ENCODE measurements around the gene ANXA2R. TPM values are rescaled to one million over a fixed set of nuclear protein-coding genes. Genes with fewer than 3 reads are reported as not detected.
"Not testable (repeated sequence)": the region's sequence is repeated elsewhere in the genome, so short reads cannot be mapped to it uniquely, and the experiment has no call there.

Gene ANXA2R
- total RNA-seq, 4 donors from 2014 or later, result 1.1 to 2.7 (median 2.4) TPM

DNA sequence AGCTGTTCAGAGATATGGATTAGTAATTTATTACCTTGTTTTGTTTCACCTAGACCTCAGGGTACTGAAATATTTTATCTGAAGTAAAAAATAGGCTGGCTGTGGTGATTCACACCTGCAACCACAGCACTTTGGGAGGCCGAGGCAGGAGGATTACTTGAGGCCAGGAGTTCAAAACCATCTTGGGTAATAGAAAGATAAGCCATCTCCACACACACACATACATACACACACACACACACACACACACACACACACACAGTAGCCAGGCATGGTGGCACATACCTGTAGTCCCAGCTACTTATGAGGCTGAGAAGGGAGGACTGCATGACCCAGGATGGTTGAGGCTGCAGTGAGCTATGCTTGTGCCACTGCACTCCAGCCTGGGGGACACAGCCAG lies 3.7 kb downstream of the ANXA2R start:
- TF ChIP-seq, protein P1, sequence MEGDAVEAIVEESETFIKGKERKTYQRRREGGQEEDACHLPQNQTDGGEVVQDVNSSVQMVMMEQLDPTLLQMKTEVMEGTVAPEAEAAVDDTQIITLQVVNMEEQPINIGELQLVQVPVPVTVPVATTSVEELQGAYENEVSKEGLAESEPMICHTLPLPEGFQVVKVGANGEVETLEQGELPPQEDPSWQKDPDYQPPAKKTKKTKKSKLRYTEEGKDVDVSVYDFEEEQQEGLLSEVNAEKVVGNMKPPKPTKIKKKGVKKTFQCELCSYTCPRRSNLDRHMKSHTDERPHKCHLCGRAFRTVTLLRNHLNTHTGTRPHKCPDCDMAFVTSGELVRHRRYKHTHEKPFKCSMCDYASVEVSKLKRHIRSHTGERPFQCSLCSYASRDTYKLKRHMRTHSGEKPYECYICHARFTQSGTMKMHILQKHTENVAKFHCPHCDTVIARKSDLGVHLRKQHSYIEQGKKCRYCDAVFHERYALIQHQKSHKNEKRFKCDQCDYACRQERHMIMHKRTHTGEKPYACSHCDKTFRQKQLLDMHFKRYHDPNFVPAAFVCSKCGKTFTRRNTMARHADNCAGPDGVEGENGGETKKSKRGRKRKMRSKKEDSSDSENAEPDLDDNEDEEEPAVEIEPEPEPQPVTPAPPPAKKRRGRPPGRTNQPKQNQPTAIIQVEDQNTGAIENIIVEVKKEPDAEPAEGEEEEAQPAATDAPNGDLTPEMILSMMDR (IDR thresholded peaks at IDR 0.05), result no peak
- DNase-seq (ENCODE audit: low spot score in 2 of 2), result no peak
- no peak overlapping the region for H3K4me3 ChIP-seq (ENCODE audit: low read depth, poor library complexity, severe bottlenecking)
- intact Hi-C loops (cut with DNase I; ENCODE audit: low total_unique reads), result no loop called here
- WGBS, 2 donors, result 69 to 89% methylated on average over 1 of the region's 1 CpG

DNA sequence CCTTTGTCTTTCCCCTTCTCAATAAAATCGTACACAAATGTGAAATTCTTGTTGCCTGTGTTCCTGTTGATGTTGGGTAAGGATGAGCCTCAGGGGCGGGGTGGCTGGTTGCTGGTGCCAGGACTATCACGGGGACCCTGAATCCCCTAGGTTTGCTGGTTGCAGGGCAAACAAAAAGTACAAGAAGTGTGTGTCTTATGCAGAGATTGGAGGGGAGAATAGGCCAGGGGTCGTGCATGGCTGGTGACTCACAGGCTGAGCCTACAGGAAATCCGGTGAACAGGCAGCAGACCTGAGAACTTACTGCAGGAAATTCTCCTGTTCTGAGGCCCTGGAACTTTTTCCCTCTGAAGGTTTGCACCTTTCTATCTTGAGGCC lies 5.5 kb downstream of the ANXA2R start:
- peak in 1 of 2 donors; percentile 82 for DNase-seq (ENCODE audit: low spot score in 2 of 2)
- H3K4me3 ChIP-seq (ENCODE audit: low read depth, poor library complexity, severe bottlenecking), result no peak overlapping the region
- TF ChIP-seq, protein P1 (IDR thresholded peaks at IDR 0.05), result no peak
- TF ChIP-seq POLR2A (IDR thresholded peaks at IDR 0.05), result no peak
- intact Hi-C loops (cut with DNase I; ENCODE audit: low total_unique reads), result no loop called here
- WGBS, 2 donors, result 63 to 64% methylated on average over 5 of the region's 5 CpGs

DNA sequence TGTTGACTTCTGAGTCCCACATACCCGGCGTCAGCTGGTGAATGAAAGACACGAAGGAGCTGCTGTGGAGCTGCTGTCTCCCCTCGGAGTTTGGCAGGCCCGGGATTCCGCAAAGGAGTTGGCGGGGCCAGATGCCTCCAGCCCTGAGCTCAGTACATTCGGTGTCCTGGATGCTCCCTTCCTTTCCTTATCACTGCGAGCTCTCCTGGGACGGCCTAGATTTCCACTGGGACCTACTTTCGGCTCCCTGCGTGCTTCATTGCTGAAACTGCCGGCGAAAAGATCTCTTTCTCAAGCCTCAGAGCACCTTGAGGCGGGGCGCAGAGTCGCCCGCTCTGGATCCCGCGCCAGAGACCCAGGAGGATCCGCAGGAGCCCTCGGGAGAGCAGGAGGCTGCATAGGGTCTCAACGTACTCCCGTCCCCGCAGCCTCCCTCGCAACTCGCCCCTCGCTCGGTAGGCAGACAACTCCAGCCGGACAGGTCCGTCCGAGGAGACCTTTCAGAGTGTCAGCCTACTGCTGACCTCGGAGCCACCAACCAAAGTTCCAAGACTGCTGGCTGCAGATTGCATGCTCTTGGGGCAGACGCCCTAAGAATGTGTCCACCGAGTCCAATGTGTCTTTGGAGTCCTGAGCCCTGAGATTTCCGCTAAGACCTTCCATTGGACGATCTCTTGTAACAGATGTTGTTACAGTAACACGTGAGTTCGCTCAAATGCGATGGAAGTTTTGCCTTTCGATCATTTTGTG lies 6.1 kb downstream of the ANXA2R start:
- H3K4me3 ChIP-seq (ENCODE audit: low read depth, poor library complexity, severe bottlenecking), result no peak overlapping the region
- WGBS, 2 donors, result 51 to 54% methylated on average over 41 of the region's 41 CpGs
- intact Hi-C loops (cut with DNase I; ENCODE audit: low total_unique reads), result no loop called here
- DNase-seq (ENCODE audit: low spot score in 2 of 2), result peak in 1 of 2 donors; percentile 77
- TF ChIP-seq, protein P1 (IDR thresholded peaks at IDR 0.05), result no peak
- no peak for TF ChIP-seq POLR2A (IDR thresholded peaks at IDR 0.05)

DNA sequence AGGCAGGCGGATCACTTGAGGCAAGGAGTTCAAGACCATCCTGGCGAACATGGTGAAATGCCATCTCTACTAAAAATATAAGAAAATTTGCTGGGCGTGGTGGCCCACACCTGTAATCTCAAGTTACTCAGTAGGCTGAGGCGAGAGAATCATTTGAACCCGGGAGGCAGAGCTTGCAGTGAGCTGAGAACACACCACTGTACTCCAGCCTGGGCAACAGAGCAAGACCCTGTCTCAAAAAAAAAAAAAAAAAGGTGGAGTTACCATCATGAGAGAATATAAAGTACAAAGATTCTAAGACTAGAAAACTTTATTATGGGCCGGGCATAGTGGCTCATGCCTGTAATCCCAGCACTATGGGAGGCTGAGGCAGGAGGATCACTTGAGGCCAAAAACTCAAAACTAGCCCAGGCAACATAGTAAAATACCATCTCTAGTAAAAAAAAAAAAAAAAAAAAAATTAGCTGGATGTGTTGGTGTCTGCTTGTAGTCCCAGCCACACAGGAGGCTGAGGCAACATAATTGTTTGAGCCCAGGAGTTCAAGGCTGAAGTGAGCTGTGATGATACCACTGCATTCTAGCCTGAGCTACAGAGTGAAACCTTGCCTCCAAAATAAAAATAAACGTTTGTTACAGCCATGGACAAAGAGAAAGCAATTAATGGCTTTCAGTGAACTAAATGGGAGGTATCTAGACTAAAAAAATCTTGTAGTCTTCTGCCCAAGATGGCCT lies 12.9 kb downstream of the ANXA2R start:
- 86 to 87% methylated on average over 7 of the region's 7 CpGs for WGBS, 2 donors
- no peak for DNase-seq (ENCODE audit: low spot score in 2 of 2)
- intact Hi-C loops (cut with DNase I; ENCODE audit: low total_unique reads), result no loop called here
- no peak overlapping the region for H3K4me3 ChIP-seq (ENCODE audit: low read depth, poor library complexity, severe bottlenecking)
- TF ChIP-seq, protein P1 (IDR thresholded peaks at IDR 0.05), result no peak
- TF ChIP-seq POLR2A (IDR thresholded peaks at IDR 0.05), result no peak

DNA sequence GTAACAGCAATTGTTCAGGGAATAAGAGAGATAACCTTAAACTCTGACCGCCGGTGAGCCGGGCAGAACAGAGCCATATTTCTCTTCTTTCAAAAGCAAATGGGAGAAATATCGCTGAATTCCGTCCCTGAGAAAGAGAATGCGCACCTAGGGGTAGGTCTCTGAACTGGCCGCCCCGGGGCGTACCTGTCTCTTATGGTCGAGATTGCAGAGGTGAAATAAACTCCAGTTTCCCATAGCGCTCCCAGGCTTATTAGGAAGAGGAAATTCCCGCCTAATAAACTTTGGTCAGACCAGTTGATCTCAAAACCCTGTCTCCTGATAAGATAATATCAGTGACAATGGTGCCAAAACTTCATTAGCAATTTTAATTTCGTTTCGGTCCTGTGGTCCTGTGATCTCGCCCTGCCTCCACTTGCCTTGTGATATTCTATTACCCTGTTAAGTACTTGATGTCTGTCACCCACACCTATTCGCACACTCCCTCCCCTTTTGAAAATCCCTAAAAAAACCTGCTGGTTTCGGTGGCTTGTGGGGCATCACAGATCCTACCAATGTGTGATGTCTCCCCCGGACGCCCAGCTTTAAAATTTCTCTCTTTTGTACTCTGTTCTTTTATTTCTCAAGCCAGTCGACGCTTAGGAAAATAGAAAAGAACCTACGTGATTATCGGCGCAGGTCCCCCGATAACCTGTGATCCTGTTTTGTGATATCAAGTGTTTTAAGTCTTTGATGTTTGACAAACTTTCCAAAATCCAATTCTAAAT lies 14.8 kb downstream of the ANXA2R start:
- DNase-seq (ENCODE audit: low spot score in 2 of 2); H3K4me3 ChIP-seq (ENCODE audit: low read depth, poor library complexity, severe bottlenecking); intact Hi-C loops (cut with DNase I; ENCODE audit: low total_unique reads): not testable (repeated sequence)
- 54 to 63% methylated on average over 25 of the region's 25 CpGs for WGBS, 2 donors

DNA sequence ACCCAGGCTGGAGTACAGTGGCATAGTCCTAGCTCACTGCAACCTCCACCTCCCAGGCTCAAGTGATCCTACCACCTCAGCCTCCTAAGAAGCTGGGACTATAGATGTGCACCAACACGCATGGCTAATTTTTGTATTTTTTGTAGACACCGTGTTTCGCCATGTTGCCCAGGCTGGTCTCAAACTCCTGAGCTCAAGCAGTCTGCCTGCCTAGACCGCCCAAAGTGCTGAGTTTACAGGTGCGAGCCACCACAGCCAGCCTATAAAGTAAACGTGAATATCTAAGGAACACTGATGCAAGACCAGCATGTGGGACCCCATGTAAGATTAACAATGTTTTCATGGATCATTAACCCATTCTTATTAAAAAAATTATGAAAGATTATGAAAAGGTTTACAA lies 15.9 kb downstream of the ANXA2R start:
- DNase-seq (ENCODE audit: low spot score in 2 of 2), result no peak
- WGBS, 2 donors, result 76 to 84% methylated on average over 6 of the region's 6 CpGs
- no peak overlapping the region for H3K4me3 ChIP-seq (ENCODE audit: low read depth, poor library complexity, severe bottlenecking)
- intact Hi-C loops (cut with DNase I; ENCODE audit: low total_unique reads), result no loop called here
- TF ChIP-seq POLR2A (IDR thresholded peaks at IDR 0.05), result no peak
- TF ChIP-seq, protein P1 (IDR thresholded peaks at IDR 0.05), result no peak
